ENCODE data around the gene CLCN1. TPM values are rescaled to one million over a fixed set of nuclear protein-coding genes. Genes with fewer than 3 reads are reported as not detected.

CLCN1 gene
- total RNA-seq, 1 experiment from 2014 or later, result not detected

DNA sequence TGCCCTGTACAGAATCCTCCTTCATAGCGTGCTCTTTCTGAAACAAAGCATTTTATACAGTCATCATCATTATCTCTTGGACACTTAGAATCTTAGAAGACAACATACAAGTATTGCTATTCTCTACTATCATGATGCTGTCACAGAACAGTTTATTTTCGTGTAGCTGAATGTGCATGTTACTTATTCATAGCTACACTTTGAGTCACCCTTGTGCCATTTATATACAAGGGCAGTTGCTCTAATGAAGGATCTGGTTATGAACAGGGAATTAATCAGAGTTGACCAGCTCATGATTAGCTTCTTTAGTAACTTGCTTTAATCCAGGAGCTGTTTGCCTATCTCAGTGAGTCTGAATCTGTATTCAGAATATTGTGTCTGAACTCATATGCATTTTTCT is 16.6 kb upstream of the CLCN1 start:
- no peak overlapping the region for H3K4me3 ChIP-seq (ENCODE audit: low read length)
- peaks cover 26% of the 10 kb centered on the region for H3K79me2 ChIP-seq (ENCODE audit: low read length)
- no peak overlapping the region for H3K9ac ChIP-seq (ENCODE audit: low read length)
- peaks cover 8% of the 10 kb centered on the region; the same call in 1 of the 2 replicates for H4K20me1 ChIP-seq (ENCODE audit: insufficient read depth, low read depth, low read length)
- H3K4me1 ChIP-seq (ENCODE audit: low read length), result peaks cover 6% of the 10 kb centered on the region
- no peak for DNase-seq
- peaks cover 83% of the 10 kb centered on the region for H3K36me3 ChIP-seq (ENCODE audit: insufficient read depth, low read length)
- no peaks in the 10 kb centered on the region for H3K9me3 ChIP-seq (ENCODE audit: low read length)
- no peak overlapping the region for H2AFZ ChIP-seq (ENCODE audit: low read length)
- H3K4me2 ChIP-seq (ENCODE audit: low read depth, low read length, poor library complexity, severe bottlenecking), result no peak overlapping the region
- no peaks in the 10 kb centered on the region for H3K9me2 ChIP-seq (replicated peaks; ENCODE audit: insufficient read depth, low read length)
- H3K27ac ChIP-seq (ENCODE audit: low read length), result no peak overlapping the region
- no peaks in the 10 kb centered on the region for H3K27me3 ChIP-seq (ENCODE audit: low read length)

DNA sequence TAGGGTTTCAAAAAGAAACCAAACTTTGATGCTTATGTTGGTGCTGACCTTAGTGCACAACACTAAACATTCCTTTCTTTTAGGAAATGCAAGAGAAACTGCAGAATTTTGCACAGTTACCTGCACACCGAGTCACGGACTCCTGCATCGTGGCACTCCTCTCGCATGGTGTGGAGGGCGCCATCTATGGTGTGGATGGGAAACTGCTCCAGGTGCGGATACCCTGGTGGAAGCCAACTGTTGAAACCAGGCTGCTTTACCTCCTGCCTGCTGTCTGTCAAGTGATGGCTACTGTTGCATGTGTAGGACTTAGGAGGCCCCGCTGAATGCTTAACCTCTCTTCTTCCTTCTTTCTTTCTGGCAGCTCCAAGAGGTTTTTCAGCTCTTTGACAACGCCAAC is 16.1 kb upstream of the CLCN1 start:
- H3K9me2 ChIP-seq (replicated peaks; ENCODE audit: insufficient read depth, low read length), result no peaks in the 10 kb centered on the region
- peaks cover 8% of the 10 kb centered on the region; the same call in 1 of the 2 replicates for H4K20me1 ChIP-seq (ENCODE audit: insufficient read depth, low read depth, low read length)
- H3K36me3 ChIP-seq (ENCODE audit: insufficient read depth, low read length), result peaks cover 83% of the 10 kb centered on the region
- H3K27me3 ChIP-seq (ENCODE audit: low read length), result no peaks in the 10 kb centered on the region
- peak; percentile 74 for DNase-seq
- H3K4me2 ChIP-seq (ENCODE audit: low read depth, low read length, poor library complexity, severe bottlenecking), result no peak overlapping the region
- peaks cover 22% of the 10 kb centered on the region for H3K79me2 ChIP-seq (ENCODE audit: low read length)
- no peak overlapping the region for H3K9ac ChIP-seq (ENCODE audit: low read length)
- no peak overlapping the region for H3K27ac ChIP-seq (ENCODE audit: low read length)
- no peak overlapping the region for H2AFZ ChIP-seq (ENCODE audit: low read length)
- H3K4me3 ChIP-seq (ENCODE audit: low read length), result no peak overlapping the region
- no peaks in the 10 kb centered on the region for H3K9me3 ChIP-seq (ENCODE audit: low read length)
- 0 out of 2 replicates have a peak, but pooled peaks cover 5% of the 10 kb centered on the region for H3K4me1 ChIP-seq (ENCODE audit: low read length)

DNA sequence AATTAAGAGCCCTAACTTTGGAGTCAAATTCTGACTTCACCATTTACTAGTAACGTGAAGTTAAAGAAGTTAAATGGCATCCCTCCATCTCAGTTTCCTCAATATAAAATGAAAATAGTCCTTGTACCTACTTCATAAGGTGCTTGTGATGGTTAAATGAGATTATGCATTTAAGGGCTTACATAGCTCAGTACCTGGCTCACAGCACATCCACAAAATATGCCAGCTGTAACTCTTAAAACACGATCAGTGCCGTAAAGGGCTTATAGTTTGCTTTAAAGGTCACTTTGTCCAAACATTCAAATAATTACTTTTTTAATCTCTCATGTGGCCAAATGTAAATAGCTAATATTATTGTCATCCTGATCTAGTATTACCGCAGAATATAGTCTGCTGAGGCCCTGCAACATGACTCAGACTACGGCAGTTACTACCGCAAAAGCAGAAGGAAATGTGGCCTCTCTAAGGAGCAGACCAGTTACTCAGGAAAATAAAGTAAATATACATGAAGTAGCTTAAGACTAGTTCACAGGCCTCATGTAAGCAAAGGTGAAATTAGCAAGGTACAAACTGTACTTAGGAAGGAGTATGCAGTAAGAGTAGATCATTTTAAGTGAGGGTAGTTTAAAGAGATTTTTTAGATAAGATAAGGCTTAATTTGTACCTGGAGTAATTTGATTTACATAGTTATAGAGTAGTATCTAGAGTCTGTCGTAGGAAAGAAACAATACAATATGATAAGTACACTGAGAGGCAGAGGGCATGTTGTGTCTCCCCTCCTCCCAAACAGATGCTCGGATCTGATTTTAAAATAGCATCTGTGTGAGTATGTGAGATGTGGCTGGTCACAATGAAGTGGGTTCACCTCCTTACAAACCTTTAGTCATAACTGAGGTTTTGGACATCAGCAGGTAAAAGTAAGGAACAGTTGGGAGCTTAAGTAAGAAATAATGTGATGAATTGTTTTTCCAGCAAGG is 14.7 kb upstream of the CLCN1 start:
- Histone ChIP-seq H3K9me3 (ENCODE audit: low read length) (no peaks in the 10 kb centered on the region), H3K27ac (ENCODE audit: low read length) (no peak overlapping the region)
- DNase-seq, result no peak

DNA sequence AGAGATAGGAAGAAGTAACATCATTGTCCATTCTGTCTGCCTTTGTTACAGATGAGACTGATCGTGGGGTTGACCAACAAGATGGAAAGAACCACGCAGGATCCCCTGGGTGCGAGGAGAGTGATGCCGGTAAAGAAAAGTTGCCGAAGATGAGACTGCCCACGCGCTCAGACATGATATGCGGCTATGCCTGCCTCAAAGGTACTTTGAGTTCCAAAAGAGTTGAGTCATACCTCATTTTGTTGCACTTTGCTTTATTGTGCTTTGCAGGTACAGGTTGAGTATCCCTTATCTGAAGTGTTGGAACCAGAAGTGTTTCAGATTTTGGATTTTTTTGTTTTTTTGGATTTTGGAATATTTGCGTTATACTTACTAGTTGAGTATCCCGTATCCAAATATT is 12.2 kb upstream of the CLCN1 start:
- Histone ChIP-seq H3K9me2 (replicated peaks; ENCODE audit: insufficient read depth, low read length) (no peaks in the 10 kb centered on the region), H3K27me3 (ENCODE audit: low read length) (no peaks in the 10 kb centered on the region), H3K79me2 (ENCODE audit: low read length) (no peaks in the 10 kb centered on the region), H3K4me2 (ENCODE audit: low read depth, low read length, poor library complexity, severe bottlenecking) (no peak overlapping the region), H2AFZ (ENCODE audit: low read length) (no peak overlapping the region), H4K20me1 (ENCODE audit: insufficient read depth, low read depth, low read length) (no peaks in the 10 kb centered on the region; the same call in none of the 2 replicates), H3K27ac (ENCODE audit: low read length) (no peak overlapping the region), H3K9me3 (ENCODE audit: low read length) (no peaks in the 10 kb centered on the region), H3K9ac (ENCODE audit: low read length) (no peak overlapping the region), H3K36me3 (ENCODE audit: insufficient read depth, low read length) (peaks cover 79% of the 10 kb centered on the region), H3K4me3 (ENCODE audit: low read length) (no peak overlapping the region), H3K4me1 (ENCODE audit: low read length) (no peaks in the 10 kb centered on the region)
- no peak for DNase-seq

More for the DNA sequence above, 14.7 kb upstream of the CLCN1 start:
- no peaks in the 10 kb centered on the region for H3K9me2 ChIP-seq (replicated peaks; ENCODE audit: insufficient read depth, low read length)
- H3K4me2 ChIP-seq (ENCODE audit: low read depth, low read length, poor library complexity, severe bottlenecking), result no peak overlapping the region
- no peak overlapping the region for H2AFZ ChIP-seq (ENCODE audit: low read length)
- peaks cover 8% of the 10 kb centered on the region; the same call in 1 of the 2 replicates for H4K20me1 ChIP-seq (ENCODE audit: insufficient read depth, low read depth, low read length)
- H3K9ac ChIP-seq (ENCODE audit: low read length), result no peak overlapping the region
- peaks cover 10% of the 10 kb centered on the region for H3K79me2 ChIP-seq (ENCODE audit: low read length)
- H3K4me1 ChIP-seq (ENCODE audit: low read length), result no peaks in the 10 kb centered on the region
- H3K36me3 ChIP-seq (ENCODE audit: insufficient read depth, low read length), result peaks cover 81% of the 10 kb centered on the region
- H3K27me3 ChIP-seq (ENCODE audit: low read length), result no peaks in the 10 kb centered on the region
- H3K4me3 ChIP-seq (ENCODE audit: low read length), result no peak overlapping the region

DNA sequence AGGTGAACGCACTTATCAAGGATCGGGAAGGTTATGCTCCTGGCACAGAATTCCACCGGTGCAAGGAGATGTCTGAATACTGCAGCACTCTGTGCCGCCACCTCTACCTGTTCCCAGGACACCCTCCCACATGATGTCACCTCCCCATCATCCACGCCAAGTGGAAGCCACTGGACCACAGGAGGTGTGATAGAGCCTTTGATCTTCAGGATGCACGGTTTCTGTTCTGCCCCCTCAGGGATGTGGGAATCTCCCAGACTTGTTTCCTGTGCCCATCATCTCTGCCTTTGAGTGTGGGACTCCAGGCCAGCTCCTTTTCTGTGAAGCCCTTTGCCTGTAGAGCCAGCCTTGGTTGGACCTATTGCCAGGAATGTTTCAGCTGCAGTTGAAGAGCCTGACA is 11.0 kb upstream of the CLCN1 start:
- Histone ChIP-seq H3K79me2 (ENCODE audit: low read length) (no peaks in the 10 kb centered on the region), H3K27ac (ENCODE audit: low read length) (no peak overlapping the region), H3K9me3 (ENCODE audit: low read length) (no peaks in the 10 kb centered on the region), H3K4me2 (ENCODE audit: low read depth, low read length, poor library complexity, severe bottlenecking) (no peak overlapping the region), H3K27me3 (ENCODE audit: low read length) (no peaks in the 10 kb centered on the region), H3K9me2 (replicated peaks; ENCODE audit: insufficient read depth, low read length) (no peaks in the 10 kb centered on the region), H3K4me3 (ENCODE audit: low read length) (no peak overlapping the region), H3K9ac (ENCODE audit: low read length) (no peak overlapping the region), H4K20me1 (ENCODE audit: insufficient read depth, low read depth, low read length) (no peaks in the 10 kb centered on the region; the same call in none of the 2 replicates), H3K4me1 (ENCODE audit: low read length) (no peaks in the 10 kb centered on the region), H3K36me3 (ENCODE audit: insufficient read depth, low read length) (peaks cover 68% of the 10 kb centered on the region), H2AFZ (ENCODE audit: low read length) (no peak overlapping the region)
- no peak for DNase-seq

DNA sequence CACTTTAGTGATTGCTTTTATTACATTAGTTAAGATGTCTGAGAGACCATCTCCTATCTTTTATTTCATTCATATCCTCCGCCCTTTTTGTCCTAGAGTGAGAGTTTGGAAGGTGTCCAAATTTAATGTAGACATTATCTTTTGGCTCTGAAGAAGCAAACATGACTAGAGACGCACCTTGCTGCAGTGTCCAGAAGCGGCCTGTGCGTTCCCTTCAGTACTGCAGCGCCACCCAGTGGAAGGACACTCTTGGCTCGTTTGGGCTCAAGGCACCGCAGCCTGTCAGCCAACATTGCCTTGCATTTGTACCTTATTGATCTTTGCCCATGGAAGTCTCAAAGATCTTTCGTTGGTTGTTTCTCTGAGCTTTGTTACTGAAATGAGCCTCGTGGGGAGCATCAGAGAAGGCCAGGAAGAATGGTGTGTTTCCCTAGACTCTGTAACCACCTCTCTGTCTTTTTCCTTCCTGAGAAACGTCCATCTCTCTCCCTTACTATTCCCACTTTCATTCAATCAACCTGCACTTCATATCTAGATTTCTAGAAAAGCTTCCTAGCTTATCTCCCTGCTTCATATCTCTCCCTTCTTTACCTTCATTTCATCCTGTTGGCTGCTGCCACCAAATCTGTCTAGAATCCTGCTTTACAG is 10.4 kb upstream of the CLCN1 start:
- H2AFZ ChIP-seq (ENCODE audit: low read length), result no peak overlapping the region
- no peak overlapping the region for H3K9ac ChIP-seq (ENCODE audit: low read length)
- DNase-seq, result peak; percentile 85
- H3K4me2 ChIP-seq (ENCODE audit: low read depth, low read length, poor library complexity, severe bottlenecking), result no peak overlapping the region
- H3K9me3 ChIP-seq (ENCODE audit: low read length), result no peaks in the 10 kb centered on the region
- H3K27ac ChIP-seq (ENCODE audit: low read length), result no peak overlapping the region
- no peak overlapping the region for H3K4me3 ChIP-seq (ENCODE audit: low read length)
- H3K27me3 ChIP-seq (ENCODE audit: low read length), result no peaks in the 10 kb centered on the region
- no peaks in the 10 kb centered on the region for H3K9me2 ChIP-seq (replicated peaks; ENCODE audit: insufficient read depth, low read length)
- no peaks in the 10 kb centered on the region for H3K79me2 ChIP-seq (ENCODE audit: low read length)
- no peaks in the 10 kb centered on the region for H3K4me1 ChIP-seq (ENCODE audit: low read length)
- no peaks in the 10 kb centered on the region; the same call in none of the 2 replicates for H4K20me1 ChIP-seq (ENCODE audit: insufficient read depth, low read depth, low read length)
- H3K36me3 ChIP-seq (ENCODE audit: insufficient read depth, low read length), result peaks cover 62% of the 10 kb centered on the region

DNA sequence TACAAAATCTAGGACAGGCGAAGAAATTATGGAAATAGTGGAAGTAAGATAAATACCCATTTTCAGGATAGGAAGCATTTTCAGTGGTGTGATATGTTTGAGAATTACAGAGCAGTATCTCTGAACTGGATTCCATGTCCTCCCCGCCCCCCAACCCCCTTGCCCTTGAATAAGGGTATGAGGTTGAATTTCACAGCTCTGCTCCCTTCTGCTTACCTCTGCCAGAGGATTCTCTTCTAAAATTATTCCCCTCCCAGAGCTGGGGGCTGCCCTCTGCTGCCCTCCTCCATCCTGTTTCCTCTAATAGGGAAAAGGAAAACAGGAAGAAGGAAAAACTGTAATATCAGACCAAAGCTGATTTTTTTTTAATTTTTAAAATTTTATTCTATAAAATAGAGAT is 7.3 kb upstream of the CLCN1 start:
- H3K27me3 ChIP-seq (ENCODE audit: low read length), result no peaks in the 10 kb centered on the region
- no peak overlapping the region for H3K9ac ChIP-seq (ENCODE audit: low read length)
- no peaks in the 10 kb centered on the region for H3K4me1 ChIP-seq (ENCODE audit: low read length)
- no peaks in the 10 kb centered on the region; the same call in 1 of the 2 replicates for H4K20me1 ChIP-seq (ENCODE audit: insufficient read depth, low read depth, low read length)
- no peaks in the 10 kb centered on the region for H3K79me2 ChIP-seq (ENCODE audit: low read length)
- H3K4me3 ChIP-seq (ENCODE audit: low read length), result no peak overlapping the region
- H3K27ac ChIP-seq (ENCODE audit: low read length), result no peak overlapping the region
- H3K4me2 ChIP-seq (ENCODE audit: low read depth, low read length, poor library complexity, severe bottlenecking), result no peak overlapping the region
- H3K36me3 ChIP-seq (ENCODE audit: insufficient read depth, low read length), result peaks cover 40% of the 10 kb centered on the region; the same call in 1 of the 2 replicates
- no peak for DNase-seq
- H2AFZ ChIP-seq (ENCODE audit: low read length), result no peak overlapping the region
- no peaks in the 10 kb centered on the region for H3K9me3 ChIP-seq (ENCODE audit: low read length)
- no peaks in the 10 kb centered on the region for H3K9me2 ChIP-seq (replicated peaks; ENCODE audit: insufficient read depth, low read length)

DNA sequence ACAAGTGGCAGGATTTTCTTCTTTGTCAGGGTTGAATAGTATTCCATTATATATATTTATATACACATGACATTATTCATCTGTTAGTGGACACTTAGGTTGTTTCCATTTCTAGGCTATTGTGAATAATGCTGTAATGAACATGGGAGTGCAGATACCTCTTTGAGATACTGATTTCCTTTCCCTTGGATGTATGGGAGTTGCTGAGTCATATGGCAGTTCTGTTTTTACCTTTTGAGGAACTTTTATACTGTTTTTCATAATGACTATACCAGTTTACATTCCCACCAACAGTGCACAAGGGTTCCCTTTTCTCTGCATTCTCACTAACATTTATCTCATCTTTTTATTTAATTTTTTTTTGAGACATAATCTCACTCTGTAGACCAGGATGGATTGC is 1.8 kb upstream of the CLCN1 start:
- Histone ChIP-seq H3K9ac (ENCODE audit: low read length) (no peak overlapping the region), H3K27ac (ENCODE audit: low read length) (no peak overlapping the region), H3K27me3 (ENCODE audit: low read length) (no peaks in the 10 kb centered on the region), H3K4me1 (ENCODE audit: low read length) (no peaks in the 10 kb centered on the region), H2AFZ (ENCODE audit: low read length) (no peak overlapping the region), H3K9me3 (ENCODE audit: low read length) (no peaks in the 10 kb centered on the region), H3K4me2 (ENCODE audit: low read depth, low read length, poor library complexity, severe bottlenecking) (no peak overlapping the region), H3K9me2 (replicated peaks; ENCODE audit: insufficient read depth, low read length) (no peaks in the 10 kb centered on the region), H3K79me2 (ENCODE audit: low read length) (no peaks in the 10 kb centered on the region), H4K20me1 (ENCODE audit: insufficient read depth, low read depth, low read length) (no peaks in the 10 kb centered on the region), H3K4me3 (ENCODE audit: low read length) (no peak overlapping the region), H3K36me3 (ENCODE audit: insufficient read depth, low read length) (no peaks in the 10 kb centered on the region)
- no peak for DNase-seq

Data from Karpas-422 (cell line).